Tibial nerve (tissue), 4 donors: ENCODE data around the gene PAPLN.

ENCODE experiments used
- CTCF ChIP-seq, 5 experiments: fragments of 200-600 bp in 3 of 5; fragments of 450-650 bp in 2 of 5; sonication (generic) in 3 of 5; IDR thresholded peaks; one replicate each; pipeline ENCODE4 v1.5.1; 2016 to 2019; ENCODE audit warnings: antibody characterized with exemption in 5 of 5, mild to moderate bottlenecking in 3 of 5, moderate library complexity in 2 of 5
- EP300 ChIP-seq, 2 donors: sonication (generic); formaldehyde crosslinking; IDR thresholded peaks; one replicate each; pipeline ENCODE4 v1.6.1; 2017; ENCODE audit warnings: antibody characterized with exemption in 2 of 2, mild to moderate bottlenecking in 1 of 2
- POLR2A ChIP-seq, 2 donors: fragments of 450-650 bp; IDR thresholded peaks; one replicate each; pipeline ENCODE4 v1.6.1; 2017; ENCODE audit warnings: antibody characterized with exemption in 2 of 2, mild to moderate bottlenecking in 2 of 2, moderate library complexity in 2 of 2

GRCh38 chr14:73217411-73217810, 19.9 kb upstream of the PAPLN start:
- TF ChIP-seq CTCF (IDR thresholded peaks at IDR 0.05), result no peak
- no peak for TF ChIP-seq POLR2A (IDR thresholded peaks at IDR 0.05)
- no peak for TF ChIP-seq EP300 (IDR thresholded peaks at IDR 0.05)
